Fibroblast of the conjunctiva (primary cell): Measurements from ENCODE around the gene PRSS3.
"Not testable (repeated sequence)": the region's sequence is repeated elsewhere in the genome, so short reads cannot be mapped to it uniquely, and the experiment has no call there.

Experiments
- DNase-seq: peaks from one replicate; pipeline ENCODE4 v3.0.0-alpha.2; 2010; ENCODE audit warnings: low read depth

The PRSS3 gene

GRCh38 chr9:33786681-33787080, 8.7 kb upstream of the PRSS3 start:
- DNase-seq = no peak

- DNase-seq = no peak
These were observed 7.5 kb upstream of the PRSS3 start for GRCh38 chr9:33787839-33788238.

- not testable (repeated sequence) for DNase-seq
These were observed 5.9 kb upstream of the PRSS3 start for GRCh38 chr9:33789429-33789828.

GRCh38 chr9:33791117-33791516, 4.2 kb upstream of the PRSS3 start:
- no peak for DNase-seq

- not testable (repeated sequence) for DNase-seq
These were observed 1.9 kb upstream of the PRSS3 start for GRCh38 chr9:33793496-33793895.

- no peak for DNase-seq
These were observed 801 bp upstream of the PRSS3 start for GRCh38 chr9:33794560-33794959.

- no peak for DNase-seq
These were observed 458 bp downstream of the PRSS3 start for GRCh38 chr9:33795819-33796218.

- not testable (repeated sequence) for DNase-seq
These were observed 1.3 kb downstream of the PRSS3 start for GRCh38 chr9:33796679-33797078.

GRCh38 chr9:33797837-33798236, 2.5 kb downstream of the PRSS3 start:
- DNase-seq = no peak

GRCh38 chr9:33798545-33798944, 3.2 kb downstream of the PRSS3 start:
- DNase-seq = no peak

GRCh38 chr9:33799928-33800704, 4.8 kb downstream of the PRSS3 start:
- no peak for DNase-seq

- no peak for DNase-seq
These were observed 5.5 kb downstream of the PRSS3 start for GRCh38 chr9:33800886-33801285.

- not testable (repeated sequence) for DNase-seq
These were observed 6.7 kb downstream of the PRSS3 start for GRCh38 chr9:33801943-33802500.

- not testable (repeated sequence) for DNase-seq
These were observed 8.8 kb downstream of the PRSS3 start for GRCh38 chr9:33804196-33804595.

- not testable (repeated sequence) for DNase-seq
These were observed 11.8 kb downstream of the PRSS3 start for GRCh38 chr9:33807156-33807555.

GRCh38 chr9:33808979-33809322, 13.6 kb downstream of the PRSS3 start:
- DNase-seq = not testable (repeated sequence)

- DNase-seq = no peak
These were observed 14.1 kb downstream of the PRSS3 start for GRCh38 chr9:33809506-33809905.

GRCh38 chr9:33813712-33814641, 18.6 kb downstream of the PRSS3 start:
- DNase-seq = peak; percentile 31

GRCh38 chr9:33815781-33816180, 20.4 kb downstream of the PRSS3 start:
- DNase-seq = no peak

- DNase-seq = peak; percentile 86
These were observed 21.2 kb downstream of the PRSS3 start, which contains the start of gene UBE2R2 for GRCh38 chr9:33816327-33817252. Gene UBE2R2, plus strand, starts transcription at chr9:33817160. Its CDS starts 598 bp downstream, at chr9:33817758.

GRCh38 chr9:33817327-33818166, 22.2 kb downstream of the PRSS3 start:
- DNase-seq = no peak
